ENCODE measurements around the gene ASCC3.

Gene ASCC3

GRCh38 chr6:100595456-100595855 is 285.7 kb downstream of the ASCC3 start:
- no peak for DNase-seq (ENCODE audit: low read depth)

- no peak for DNase-seq (ENCODE audit: low read depth)
Measured at GRCh38 chr6:100593522-100593921, 287.6 kb downstream of the ASCC3 start.

- no peak for DNase-seq (ENCODE audit: low read depth)
Measured at GRCh38 chr6:100592929-100593328, 288.2 kb downstream of the ASCC3 start.

GRCh38 chr6:100577425-100577824 is 303.7 kb downstream of the ASCC3 start:
- DNase-seq (ENCODE audit: low read depth): no peak

GRCh38 chr6:100575921-100576320 is 305.2 kb downstream of the ASCC3 start:
- DNase-seq (ENCODE audit: low read depth): no peak

- DNase-seq (ENCODE audit: low read depth): no peak
Measured at GRCh38 chr6:100574836-100575235, 306.3 kb downstream of the ASCC3 start.

- DNase-seq (ENCODE audit: low read depth): no peak
Measured at GRCh38 chr6:100573166-100573565, 308.0 kb downstream of the ASCC3 start.

GRCh38 chr6:100568255-100568654 is 312.9 kb downstream of the ASCC3 start:
- DNase-seq (ENCODE audit: low read depth): no peak

GRCh38 chr6:100566563-100566962 is 314.6 kb downstream of the ASCC3 start:
- no peak for DNase-seq (ENCODE audit: low read depth)

GRCh38 chr6:100565439-100566104 is 315.6 kb downstream of the ASCC3 start:
- no peak for DNase-seq (ENCODE audit: low read depth)

- no peak for DNase-seq (ENCODE audit: low read depth)
Measured at GRCh38 chr6:100559859-100560258, 321.3 kb downstream of the ASCC3 start.

GRCh38 chr6:100554228-100554627 is 326.9 kb downstream of the ASCC3 start:
- no peak for DNase-seq (ENCODE audit: low read depth)

GRCh38 chr6:100553243-100553642 is 327.9 kb downstream of the ASCC3 start:
- no peak for DNase-seq (ENCODE audit: low read depth)

- DNase-seq (ENCODE audit: low read depth): no peak
Measured at GRCh38 chr6:100549406-100550167, 331.5 kb downstream of the ASCC3 start.

GRCh38 chr6:100538086-100538485 is 343.0 kb downstream of the ASCC3 start:
- DNase-seq (ENCODE audit: low read depth): no peak

GRCh38 chr6:100518588-100518987 is 362.5 kb downstream of the ASCC3 start:
- no peak for DNase-seq (ENCODE audit: low read depth)

GRCh38 chr6:100517633-100518032 is 363.5 kb downstream of the ASCC3 start:
- DNase-seq (ENCODE audit: low read depth): no peak

- DNase-seq (ENCODE audit: low read depth): no peak
Measured at GRCh38 chr6:100517106-100517505, 364.0 kb downstream of the ASCC3 start.

- no peak for DNase-seq (ENCODE audit: low read depth)
Measured at GRCh38 chr6:100514660-100515059, 366.5 kb downstream of the ASCC3 start.

- no peak for DNase-seq (ENCODE audit: low read depth)
Measured at GRCh38 chr6:100512203-100512862, 368.8 kb downstream of the ASCC3 start.

- no peak for DNase-seq (ENCODE audit: low read depth)
Measured at GRCh38 chr6:100509101-100509500, 372.0 kb downstream of the ASCC3 start.

GRCh38 chr6:100506651-100507050 is 374.5 kb downstream of the ASCC3 start:
- no peak for DNase-seq (ENCODE audit: low read depth)

Data from stimulated activated CD8-positive, alpha-beta memory T cell treated with anti-CD3 and anti-CD28 coated beads, Interleukin-12 subunit alpha, Interleukin-12 subunit beta, amount 100 ng/mL, for 4 hours (primary cell).